Subcutaneous adipose tissue (tissue), 4 donors: Measurements from ENCODE around the gene ANO2. TPM values are rescaled to one million over a fixed set of nuclear protein-coding genes. Genes with fewer than 3 reads are reported as not detected.

Experiments
- total RNA-seq, 4 donors: library from RNA; depleted of rRNA; stranded (reverse); fragments of >200 nt; gene quantifications; one replicate each; pipeline ENCODE4 v1.1.0, GENCODE V29; 2016
- TF ChIP-seq, protein P1 (sequence below): fragments of 450-650 bp; IDR thresholded peaks from one replicate; pipeline ENCODE4 v1.5.1; 2016; ENCODE audit warnings: low read depth, mild to moderate bottlenecking, control low read depth, antibody characterized with exemption, moderate library complexity

ANO2 gene
- total RNA-seq, 4 donors from 2014 or later = 9.3 to 69.3 (median 21.8) TPM

GRCh38 chr12:5575987-5576386 lies 369.1 kb downstream of the ANO2 start:
- TF ChIP-seq, protein P1, sequence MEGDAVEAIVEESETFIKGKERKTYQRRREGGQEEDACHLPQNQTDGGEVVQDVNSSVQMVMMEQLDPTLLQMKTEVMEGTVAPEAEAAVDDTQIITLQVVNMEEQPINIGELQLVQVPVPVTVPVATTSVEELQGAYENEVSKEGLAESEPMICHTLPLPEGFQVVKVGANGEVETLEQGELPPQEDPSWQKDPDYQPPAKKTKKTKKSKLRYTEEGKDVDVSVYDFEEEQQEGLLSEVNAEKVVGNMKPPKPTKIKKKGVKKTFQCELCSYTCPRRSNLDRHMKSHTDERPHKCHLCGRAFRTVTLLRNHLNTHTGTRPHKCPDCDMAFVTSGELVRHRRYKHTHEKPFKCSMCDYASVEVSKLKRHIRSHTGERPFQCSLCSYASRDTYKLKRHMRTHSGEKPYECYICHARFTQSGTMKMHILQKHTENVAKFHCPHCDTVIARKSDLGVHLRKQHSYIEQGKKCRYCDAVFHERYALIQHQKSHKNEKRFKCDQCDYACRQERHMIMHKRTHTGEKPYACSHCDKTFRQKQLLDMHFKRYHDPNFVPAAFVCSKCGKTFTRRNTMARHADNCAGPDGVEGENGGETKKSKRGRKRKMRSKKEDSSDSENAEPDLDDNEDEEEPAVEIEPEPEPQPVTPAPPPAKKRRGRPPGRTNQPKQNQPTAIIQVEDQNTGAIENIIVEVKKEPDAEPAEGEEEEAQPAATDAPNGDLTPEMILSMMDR = no peak

- TF ChIP-seq, protein P1 = no peak
Observed at GRCh38 chr12:5575232-5575631, 369.8 kb downstream of the ANO2 start.

GRCh38 chr12:5573390-5573789 lies 371.7 kb downstream of the ANO2 start:
- TF ChIP-seq, protein P1 = no peak

DNA sequence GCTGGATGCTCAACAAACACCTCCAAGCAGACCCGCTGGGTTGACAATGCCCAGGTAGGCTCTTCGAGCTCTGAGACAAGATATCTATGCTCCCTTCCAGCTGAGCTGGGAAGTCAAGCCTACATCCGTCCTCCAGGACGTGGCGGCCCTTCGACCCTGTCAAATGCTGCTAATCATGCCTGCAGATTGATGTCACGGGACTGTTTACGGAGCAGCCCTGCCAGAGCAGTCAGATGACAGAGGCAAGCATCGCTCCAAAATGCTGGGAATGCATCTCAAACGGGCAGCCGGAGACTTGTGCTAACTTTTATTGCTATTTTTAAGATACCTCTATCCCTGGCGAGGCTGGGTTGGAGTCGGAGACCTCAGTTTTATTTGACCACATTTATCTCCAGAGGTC lies 373.9 kb downstream of the ANO2 start:
- TF ChIP-seq, protein P1 = no peak

DNA sequence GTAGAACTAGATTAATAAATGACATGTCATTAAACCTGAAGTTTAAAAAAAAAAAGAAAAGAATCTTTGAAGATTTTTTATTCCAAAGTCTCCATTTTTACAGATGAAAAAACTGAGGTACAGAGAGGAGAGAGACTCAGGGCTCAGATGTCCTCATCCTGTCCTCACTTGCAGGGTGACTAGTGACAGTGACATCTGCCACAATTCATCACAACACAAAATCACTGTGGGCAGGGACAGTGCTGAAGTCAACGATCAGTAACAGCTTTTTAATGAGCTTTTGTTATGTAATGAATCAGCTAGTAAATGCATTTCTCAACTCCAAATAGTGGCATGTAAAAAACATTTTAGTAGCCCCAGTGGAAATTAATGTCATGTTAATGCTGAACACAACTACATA lies 374.6 kb downstream of the ANO2 start:
- TF ChIP-seq, protein P1 = no peak

GRCh38 chr12:5568325-5568981 lies 376.6 kb downstream of the ANO2 start:
- TF ChIP-seq, protein P1 = no peak

GRCh38 chr12:5567016-5567725 lies 377.9 kb downstream of the ANO2 start:
- TF ChIP-seq, protein P1 = no peak
